Endothelial cell (in vitro differentiated cells): Measurements from ENCODE around the gene CNR1. TPM values are rescaled to one million over a fixed set of nuclear protein-coding genes. Genes with fewer than 3 reads are reported as not detected.

ENCODE experiments used
- DNase-seq: peaks from one replicate; pipeline ENCODE4 v3.0.0; 2021; ENCODE audit warnings: low spot score
- H3K27ac Mint-ChIP-seq: one replicate; pipeline ENCODE4 v1.8.0; 2021; ENCODE audit warnings: mixed read lengths, inconsistent platforms; ENCODE audit not compliant: unreplicated experiment
- H3K27me3 Mint-ChIP-seq: one replicate; pipeline ENCODE4 v1.8.0; 2021; ENCODE audit warnings: mild to moderate bottlenecking, moderate library complexity, mixed read lengths, inconsistent platforms; ENCODE audit not compliant: unreplicated experiment
- H3K36me3 Mint-ChIP-seq: one replicate; pipeline ENCODE4 v1.8.0; 2021; ENCODE audit warnings: mild to moderate bottlenecking, low read depth, mixed read lengths, inconsistent platforms; ENCODE audit not compliant: unreplicated experiment
- H3K4me1 Mint-ChIP-seq: one replicate; pipeline ENCODE4 v1.8.0; 2021; ENCODE audit warnings: mild to moderate bottlenecking, mixed read lengths, inconsistent platforms; ENCODE audit not compliant: unreplicated experiment
- H3K4me3 Mint-ChIP-seq: one replicate; pipeline ENCODE4 v1.8.0; 2021; ENCODE audit warnings: mild to moderate bottlenecking, mixed read lengths, inconsistent platforms; ENCODE audit not compliant: unreplicated experiment
- H3K9me3 Mint-ChIP-seq: one replicate; pipeline ENCODE4 v1.8.0; 2021; ENCODE audit warnings: mixed read lengths, inconsistent platforms; ENCODE audit not compliant: unreplicated experiment
- CTCF ChIP-seq: fragments of 200-600 bp; sonication (generic); IDR thresholded peaks from one replicate; pipeline ENCODE4 v1.5.0; 2021; ENCODE audit warnings: antibody characterized with exemption; ENCODE audit not compliant: unreplicated experiment
- total RNA-seq: library from RNA; stranded (reverse); fragmentation: NEBNext Ultra II Directional; extraction: Animal tissue kit (Norgen Biotek cat#: 25700); gene quantifications from one replicate; pipeline ENCODE4 v1.2.1, GENCODE V29; 2021; ENCODE audit not compliant: unreplicated experiment

Gene CNR1
- total RNA-seq, 1 donor from 2014 or later, result 2.0 TPM

GRCh38 chr6:88145298-88145963, 20.7 kb downstream of the CNR1 start:
- H3K4me1 Mint-ChIP-seq, result no peaks in the 10 kb centered on the region
- H3K36me3 Mint-ChIP-seq, result no peaks in the 10 kb centered on the region
- no peak overlapping the region for H3K4me3 Mint-ChIP-seq
- no peak overlapping the region for H3K27ac Mint-ChIP-seq
- no peak for TF ChIP-seq CTCF
- no peaks in the 10 kb centered on the region for H3K9me3 Mint-ChIP-seq
- DNase-seq, result no peak
- H3K27me3 Mint-ChIP-seq, result peaks cover 2% of the 10 kb centered on the region

- no peak overlapping the region for H3K4me3 Mint-ChIP-seq
- no peaks in the 10 kb centered on the region for H3K4me1 Mint-ChIP-seq
- H3K9me3 Mint-ChIP-seq, result no peaks in the 10 kb centered on the region
- H3K27ac Mint-ChIP-seq, result no peak overlapping the region
- H3K27me3 Mint-ChIP-seq, result peaks cover 2% of the 10 kb centered on the region
- TF ChIP-seq CTCF, result no peak
- DNase-seq, result no peak
- H3K36me3 Mint-ChIP-seq, result no peaks in the 10 kb centered on the region
Observed at GRCh38 chr6:88144637-88145297, 21.4 kb downstream of the CNR1 start.

GRCh38 chr6:88143421-88144157, 22.6 kb downstream of the CNR1 start:
- Mint-ChIP-seq H3K4me1 (no peaks in the 10 kb centered on the region), H3K27ac (no peak overlapping the region), H3K27me3 (peaks cover 2% of the 10 kb centered on the region), H3K36me3 (no peaks in the 10 kb centered on the region), H3K4me3 (no peak overlapping the region), H3K9me3 (no peaks in the 10 kb centered on the region)
- DNase-seq, result no peak
- TF ChIP-seq CTCF, result no peak

GRCh38 chr6:88142297-88142668, 23.9 kb downstream of the CNR1 start:
- no peak for TF ChIP-seq CTCF
- H3K36me3 Mint-ChIP-seq, result no peaks in the 10 kb centered on the region
- H3K9me3 Mint-ChIP-seq, result no peaks in the 10 kb centered on the region
- H3K4me3 Mint-ChIP-seq, result no peak overlapping the region
- no peak for DNase-seq
- peaks cover 2% of the 10 kb centered on the region for H3K27me3 Mint-ChIP-seq
- H3K4me1 Mint-ChIP-seq, result no peaks in the 10 kb centered on the region
- H3K27ac Mint-ChIP-seq, result no peak overlapping the region
